Stimulated activated CD8-positive, alpha-beta memory T cell treated with anti-CD3 and anti-CD28 coated beads, Interleukin-2, amount 100 ng/mL, for 48 hours (primary cell): Measurements from ENCODE around the gene TCFL5.
A peak's percentile ranks its signal among the peaks of the same experiment; 100 is the strongest.

Experiments used
- DNase-seq, 2 donors: peaks; one replicate each; pipeline ENCODE4 v3.0.0-alpha.2; 2020; ENCODE audit warnings: low read depth in 2 of 2

The TCFL5 gene

GRCh38 chr20:62823688-62824475, 37.7 kb downstream of the TCFL5 start:
- no peak for DNase-seq

- DNase-seq = peak; percentile 32 to 47
Measured at GRCh38 chr20:62822788-62823651, 38.6 kb downstream of the TCFL5 start.

GRCh38 chr20:62822239-62822787, 39.3 kb downstream of the TCFL5 start:
- no peak for DNase-seq

DNA sequence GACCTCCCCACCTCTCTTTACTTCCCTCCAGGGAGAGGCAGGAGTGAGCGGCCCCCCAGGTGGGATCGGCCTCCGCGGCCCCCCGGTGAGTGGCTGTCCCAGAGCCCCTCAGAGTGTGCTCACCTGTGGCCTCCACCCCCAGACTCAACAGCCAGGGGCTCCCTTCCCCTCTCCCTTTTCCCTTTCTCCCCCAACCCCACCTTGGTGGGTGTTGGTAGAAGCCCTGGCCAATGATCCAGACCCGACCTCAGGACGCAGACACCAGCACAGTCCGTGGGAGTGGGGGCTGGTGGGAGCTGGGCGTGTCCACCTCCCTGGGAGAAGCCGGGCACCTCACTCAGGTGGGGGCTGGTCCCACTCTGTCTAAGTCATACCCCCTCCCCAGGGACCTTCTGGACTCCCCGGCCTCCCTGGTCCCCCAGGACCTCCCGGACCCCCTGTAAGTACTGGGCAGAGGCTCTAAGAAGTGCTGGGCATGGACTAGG, 39.9 kb downstream of the TCFL5 start:
- DNase-seq = no peak

- no peak for DNase-seq
Measured at GRCh38 chr20:62820962-62821725, 40.5 kb downstream of the TCFL5 start.

DNA sequence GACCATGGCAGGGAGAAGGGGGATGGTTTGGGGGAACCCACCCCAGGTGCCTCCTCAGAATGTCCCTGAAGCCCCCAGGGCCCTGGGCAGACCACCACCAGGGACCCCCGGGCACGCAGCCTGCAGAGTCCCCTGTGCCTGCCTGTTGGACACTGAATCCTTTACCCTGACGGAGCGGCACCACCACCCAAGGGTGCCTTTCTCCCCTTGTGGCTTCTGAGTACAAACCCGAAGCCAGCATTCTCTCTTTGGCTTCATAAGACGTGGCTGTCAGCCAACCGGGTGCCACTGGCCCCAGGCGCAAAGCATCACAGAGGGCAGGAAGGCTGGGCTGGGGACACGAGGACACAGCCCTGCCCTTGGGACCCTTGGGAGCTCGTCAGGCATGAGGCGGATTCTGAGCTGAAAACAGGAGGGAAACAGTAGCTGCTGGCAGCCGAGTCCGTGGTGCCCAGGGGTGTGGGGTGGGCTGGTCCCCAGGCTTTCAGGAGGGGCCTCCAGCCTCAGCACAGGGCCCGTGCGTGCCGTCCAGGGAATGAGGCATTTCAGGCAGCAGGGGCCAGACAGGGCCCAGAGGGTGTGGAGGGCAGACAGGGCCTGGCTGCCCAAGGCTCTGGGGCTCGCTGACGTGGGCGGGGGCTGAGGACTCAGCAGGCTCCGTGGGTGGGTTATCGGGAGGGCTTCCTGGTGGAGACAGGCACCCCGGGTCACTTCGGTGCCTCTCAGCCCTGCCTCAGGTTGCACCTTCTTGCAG, 41.2 kb downstream of the TCFL5 start:
- no peak for DNase-seq

- DNase-seq = no peak
Measured at GRCh38 chr20:62819494-62820174, 42.0 kb downstream of the TCFL5 start.

- no peak for DNase-seq
Measured at GRCh38 chr20:62818592-62819493, 42.8 kb downstream of the TCFL5 start.

DNA sequence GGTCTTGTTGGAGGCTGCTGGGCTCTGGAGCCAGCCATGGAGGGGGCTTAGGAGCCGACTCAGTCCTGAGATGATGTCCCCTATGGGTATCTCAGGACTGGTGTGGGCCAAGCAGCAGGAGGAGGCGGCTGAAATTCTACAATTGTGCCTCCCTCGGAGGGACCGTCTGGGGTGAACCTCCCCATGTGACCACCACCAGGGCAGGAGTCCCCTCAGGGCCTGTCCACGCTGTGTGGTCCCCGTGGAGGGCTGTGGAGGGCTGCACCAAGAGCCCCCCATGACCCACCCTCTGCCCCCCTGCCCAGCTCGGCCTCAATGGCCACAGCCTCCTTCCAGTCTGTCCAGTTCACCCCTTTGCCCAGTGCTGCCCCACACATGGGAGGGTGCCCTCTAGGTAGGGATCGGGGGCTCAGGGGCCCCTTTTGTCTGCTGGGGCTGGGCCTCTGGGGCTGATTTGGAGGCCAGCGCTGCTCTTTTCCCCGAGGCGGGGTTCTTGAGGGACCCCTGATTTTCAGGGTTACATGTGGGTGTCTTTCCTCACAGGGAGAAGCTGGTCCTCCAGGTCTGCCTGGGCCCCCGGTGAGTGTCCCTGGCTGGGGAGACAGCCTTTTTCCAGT, 43.5 kb downstream of the TCFL5 start:
- DNase-seq = no peak

DNA sequence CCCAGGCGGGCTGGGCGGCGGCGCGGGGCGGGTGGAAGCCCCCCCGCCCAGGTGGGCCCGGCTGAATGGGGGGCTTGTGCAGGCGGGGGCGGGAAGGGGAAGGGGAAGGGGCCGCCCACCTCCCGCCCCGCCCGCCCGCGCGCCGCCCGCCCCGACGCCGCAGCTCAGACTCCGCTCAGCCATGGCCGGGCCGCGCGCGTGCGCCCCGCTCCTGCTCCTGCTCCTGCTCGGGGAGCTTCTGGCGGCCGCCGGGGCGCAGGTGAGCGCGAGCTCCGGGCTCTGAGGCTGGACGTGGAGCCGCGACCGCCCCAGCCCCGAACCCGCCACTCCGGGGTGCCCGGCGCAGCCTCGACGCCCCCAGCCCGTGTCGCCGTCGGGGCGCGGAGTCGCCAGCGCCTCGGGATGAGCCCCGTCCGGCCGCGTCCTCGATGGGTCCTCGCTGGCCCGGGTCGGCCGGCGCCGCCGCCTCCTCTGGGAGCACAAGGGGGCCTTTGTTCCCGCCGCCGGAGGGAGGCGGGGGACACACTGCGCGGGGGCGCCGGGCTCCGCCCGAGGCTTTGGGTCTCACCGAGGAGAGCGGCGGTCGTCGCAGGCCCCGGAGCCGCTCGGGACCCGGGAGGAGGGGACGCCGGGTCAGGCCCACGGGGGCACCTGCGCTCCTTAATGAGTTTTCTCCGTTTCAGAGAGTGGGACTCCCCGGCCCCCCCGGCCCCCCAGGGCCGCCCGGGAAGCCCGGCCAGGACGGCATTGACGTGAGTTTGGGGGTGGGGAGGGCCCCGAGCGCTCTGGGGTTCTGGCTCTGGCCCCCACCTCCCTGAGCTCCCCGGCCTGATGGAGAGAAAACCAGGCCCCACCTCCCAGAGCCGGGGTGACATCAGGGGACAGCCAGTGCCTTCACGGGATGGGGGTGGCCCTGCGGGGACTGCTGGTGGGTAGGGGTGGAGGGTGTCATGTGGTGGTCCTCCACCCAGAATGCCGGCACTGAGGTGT, 44.4 kb downstream of the TCFL5 start, which contains the start of gene COL9A3:
TSS of gene COL9A3 (plus strand) at position 167 of the 990 bp plus-strand sequence. CDS start at position 182, 15 bp downstream.
- DNase-seq = no peak

GRCh38 chr20:62816031-62816883, 45.4 kb downstream of the TCFL5 start:
- no peak for DNase-seq

DNA sequence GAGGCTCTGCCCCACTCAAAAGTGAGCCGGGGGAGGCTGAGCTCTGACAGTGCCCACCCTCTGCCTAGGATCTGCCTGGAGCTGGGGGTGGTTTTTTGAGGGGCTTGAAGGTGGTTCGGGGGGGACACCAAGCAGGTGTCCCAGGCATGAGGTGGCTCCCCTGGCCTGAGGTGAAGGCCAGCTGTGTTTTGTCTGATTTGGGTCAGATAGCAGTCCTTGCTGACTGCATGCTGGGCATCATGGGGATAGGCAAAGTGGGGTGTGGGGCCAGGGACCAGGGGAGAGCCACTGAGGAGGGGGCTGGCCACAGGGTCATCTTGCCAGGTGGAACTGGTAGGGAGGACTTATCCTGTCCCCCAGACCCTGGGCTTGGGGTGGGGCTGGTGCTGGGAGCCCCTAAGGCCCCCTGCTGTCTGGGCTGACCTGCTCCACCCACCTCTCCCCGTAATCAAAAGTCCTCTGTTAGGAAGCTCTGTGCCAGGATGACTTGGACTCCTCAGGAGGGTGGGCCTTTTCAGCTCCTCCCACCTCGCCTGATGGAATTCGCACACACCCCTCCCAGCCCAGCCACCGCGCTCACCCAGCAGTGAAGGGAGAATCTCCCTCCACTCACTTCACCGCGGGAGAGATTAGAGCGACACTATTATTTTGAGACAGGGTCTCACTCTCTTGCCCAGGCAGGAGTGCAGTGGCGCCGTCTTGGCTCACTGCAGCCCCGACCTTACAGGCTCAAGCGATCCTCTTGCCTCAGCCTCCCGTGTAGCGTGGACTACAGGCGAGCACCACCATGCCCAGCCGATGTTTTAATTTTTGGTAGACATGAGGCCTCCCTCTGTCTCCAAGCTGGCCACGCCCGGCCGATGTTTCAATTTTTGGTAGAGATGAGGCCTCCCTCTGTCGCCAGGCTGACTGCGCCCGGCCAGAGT, 46.3 kb downstream of the TCFL5 start:
- DNase-seq = no peak

DNA sequence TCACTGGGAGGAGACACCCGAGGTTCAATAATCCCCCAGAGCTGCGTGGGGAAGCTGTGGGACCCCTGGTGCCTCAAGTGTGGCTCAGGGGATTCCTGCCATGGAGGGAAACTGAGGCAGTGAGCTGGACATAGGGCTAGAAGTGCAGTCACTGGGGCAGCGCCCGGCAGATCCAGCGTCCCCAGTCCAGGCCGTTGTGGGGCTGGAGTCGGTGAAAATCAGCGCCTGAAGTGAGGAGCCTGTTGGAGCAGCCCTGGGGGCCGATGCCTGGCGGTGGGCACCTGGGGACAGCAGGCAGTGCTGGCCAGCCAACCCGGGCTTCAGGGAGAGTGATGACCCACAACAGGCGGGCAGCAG, 46.9 kb downstream of the TCFL5 start:
- no peak for DNase-seq

- no peak for DNase-seq
Measured at GRCh38 chr20:62814060-62814708, 47.4 kb downstream of the TCFL5 start.

- no peak for DNase-seq
Measured at GRCh38 chr20:62813588-62813987, 48.0 kb downstream of the TCFL5 start.
